SK-N-SH (cell line): Measurements from ENCODE around the gene CAPN10. TPM values are rescaled to one million over a fixed set of nuclear protein-coding genes. Genes with fewer than 3 reads are reported as not detected.

ENCODE experiments used
- CTCF ChIA-PET: fragments of 300-600, 350-600 bp; formaldehyde crosslinking; extraction: SDS; loops from one replicate; lab custom pipeline; 2021; lab: Yijun Ruan, JAX
- POLR2A ChIA-PET: fragments of 350-600 bp; sonication (Branson Sonifier 250); formaldehyde crosslinking; extraction: SDS; loops from one replicate; lab custom pipeline; 2020; ENCODE audit warnings: antibody characterized with exemption, inconsistent platforms; lab: Yijun Ruan, JAX
- DNase-seq: peaks from one replicate; pipeline ENCODE4 v3.0.0; 2012
- H2AFZ ChIP-seq: fragments of 200-600 bp; sonication (generic); 2 replicates; pipeline ENCODE4 v1.8.1; 2016; ENCODE audit warnings: antibody characterized with exemption, mild to moderate bottlenecking, low read depth
- H3F3A ChIP-seq: fragments of 200-600 bp; sonication (generic); replicated peaks from 2 replicates; pipeline ENCODE3; 2016; ENCODE audit warnings: antibody characterized with exemption, mild to moderate bottlenecking; ENCODE audit not compliant: insufficient read depth
- H3K27ac ChIP-seq, 2 experiments: fragments of 200-500 bp in 1 of 2; fragments of 200-600 bp in 1 of 2; sonication (Bioruptor generic) in 1 of 2; sonication (generic), shearing (Covaris generic) in 1 of 2; 2 replicates each; pipeline versions ENCODE4 v1.5.1 to v1.6.1; 2014 to 2016; ENCODE audit warnings: low read depth in 2 of 2, inconsistent platforms in 1 of 2, low read length in 1 of 2, mild to moderate bottlenecking in 1 of 2, mixed read lengths in 1 of 2
- H3K27me3 ChIP-seq: fragments of 200-600 bp; sonication (generic), shearing (Covaris generic); 2 replicates; pipeline ENCODE4 v1.6.1; 2016; ENCODE audit warnings: mixed run types; ENCODE audit not compliant: insufficient read depth
- H3K36me3 ChIP-seq, 2 experiments: fragments of 200-500 bp in 1 of 2; fragments of 200-600 bp in 1 of 2; sonication (Bioruptor generic) in 1 of 2; sonication (generic) in 1 of 2; replicated peaks in 1 of 2; 2 replicates each; pipeline versions ENCODE3 to v1.5.1; 2014 to 2016; ENCODE audit warnings: low read length in 1 of 2, mild to moderate bottlenecking in 1 of 2; ENCODE audit not compliant: insufficient read depth in 2 of 2, control insufficient read depth in 1 of 2
- H3K4me1 ChIP-seq, 2 experiments: fragments of 200-500 bp in 1 of 2; fragments of 200-600 bp in 1 of 2; sonication (Bioruptor generic) in 1 of 2; sonication (generic), shearing (Covaris generic) in 1 of 2; 2 replicates each; pipeline versions ENCODE4 v1.5.1 to v1.6.1; 2014 to 2016; ENCODE audit warnings: low read depth in 1 of 2, low read length in 1 of 2, mixed run types in 1 of 2; ENCODE audit not compliant: insufficient read depth in 2 of 2, control insufficient read depth in 1 of 2
- H3K4me2 ChIP-seq: fragments of 200-600 bp; sonication (generic), shearing (Covaris generic); 2 replicates; pipeline ENCODE4 v1.6.1; 2017; ENCODE audit warnings: mixed run types
- H3K4me3 ChIP-seq, 2 experiments: fragments of 200-500 bp in 1 of 2; fragments of 200-600 bp in 1 of 2; sonication (Bioruptor generic) in 1 of 2; sonication (generic), shearing (Covaris generic) in 1 of 2; 2 replicates each; pipeline versions ENCODE4 v1.5.1 to v1.8.1; 2014 to 2016; ENCODE audit warnings: low read depth in 2 of 2, inconsistent platforms in 1 of 2, low read length in 1 of 2, mild to moderate bottlenecking in 1 of 2, mixed read lengths in 1 of 2, moderate library complexity in 1 of 2
- H3K79me2 ChIP-seq: fragments of 200-600 bp; sonication (generic); 2 replicates; pipeline ENCODE4 v1.8.1; 2017; ENCODE audit warnings: mild to moderate bottlenecking; ENCODE audit not compliant: insufficient read depth
- H3K9ac ChIP-seq: fragments of 200-600 bp; sonication (generic); 2 replicates; pipeline ENCODE4 v1.6.1; 2017; ENCODE audit warnings: mixed run types
- H3K9me2 ChIP-seq: fragments of 200-600 bp; sonication (generic); 2 replicates; pipeline ENCODE4 v1.6.1; 2017; ENCODE audit warnings: mixed run types
- H3K9me3 ChIP-seq: fragments of 200-600 bp; sonication (generic); 2 replicates; pipeline ENCODE4 v1.6.1; 2017; ENCODE audit warnings: mixed run types, mild to moderate bottlenecking, moderate library complexity
- H4K20me1 ChIP-seq: fragments of 200-600 bp; sonication (generic); 2 replicates; pipeline ENCODE4 v1.6.1; 2017; ENCODE audit warnings: mild to moderate bottlenecking, mixed run types; ENCODE audit not compliant: insufficient read depth
- EP300 ChIP-seq, 2 experiments: IDR thresholded peaks; 2 replicates each; pipeline versions ENCODE4 v1.4.0 to v1.6.1; 2012; ENCODE audit warnings: borderline replicate concordance in 1 of 2, low read depth in 1 of 2, low read length in 1 of 2
- EZH2phosphoT487 ChIP-seq: fragments of 200-600 bp; sonication (generic); IDR thresholded peaks from 2 replicates; pipeline ENCODE4 v1.6.1; 2017; ENCODE audit warnings: low read depth, mixed run types, mild to moderate bottlenecking, antibody characterized with exemption, moderate library complexity, borderline replicate concordance
- FOXJ3 ChIP-seq: sonication (generic); formaldehyde crosslinking; IDR thresholded peaks from 2 replicates; pipeline ENCODE4 v1.5.1; 2020; ENCODE audit warnings: mild to moderate bottlenecking, missing genetic modification reagents
- FOXM1 ChIP-seq: IDR thresholded peaks from 2 replicates; pipeline ENCODE4 v1.4.0; 2012; ENCODE audit warnings: low read depth, mild to moderate bottlenecking
- MEF2A ChIP-seq: IDR thresholded peaks from 2 replicates; pipeline ENCODE4 v1.4.0; 2012; ENCODE audit warnings: low read depth, borderline replicate concordance
- MXI1 ChIP-seq: IDR thresholded peaks from 2 replicates; pipeline ENCODE4 v1.6.1; 2012; ENCODE audit warnings: mild to moderate bottlenecking, low read depth, low read length, improper control_type of control experiment
- NFIC ChIP-seq: IDR thresholded peaks from 2 replicates; pipeline ENCODE4 v1.4.0; 2012; ENCODE audit warnings: borderline replicate concordance
- RAD21 ChIP-seq: IDR thresholded peaks from 2 replicates; pipeline ENCODE4 v1.6.1; 2012; ENCODE audit warnings: mild to moderate bottlenecking, low read length
- RCOR1 ChIP-seq: fragments of 150-350 bp; IDR thresholded peaks from 2 replicates; pipeline ENCODE4 v1.6.1; 2017; ENCODE audit warnings: antibody characterized with exemption, low read length
- TAF1 ChIP-seq: IDR thresholded peaks from 2 replicates; pipeline ENCODE4 v1.6.1; 2012; ENCODE audit warnings: low read depth, mild to moderate bottlenecking, low read length, moderate library complexity, borderline replicate concordance
- WGBS: methylation state at CpG from one replicate; pipeline ENCODE4 v1.1.6; 2017; ENCODE audit warnings: low lambda C conversion rate; 5-methylcytosine and 5-hydroxymethylcytosine counted together
- polyA plus RNA-seq, 3 experiments: library from polyadenylated mRNA; depleted of rRNA; stranded (reverse); fragments of >200 nt; gene quantifications; 2 replicates each; pipeline ENCODE4 v1.2.3, GENCODE V29; 2012
- TF ChIP-seq, protein P1 (sequence below): fragments of 200-600 bp; sonication (generic); IDR thresholded peaks from 2 replicates; pipeline ENCODE4 v1.6.1; 2017; ENCODE audit warnings: antibody characterized with exemption, mild to moderate bottlenecking, moderate library complexity
- TF ChIP-seq, protein P2 (sequence below): IDR thresholded peaks from 2 replicates; pipeline ENCODE4 v1.4.0; 2012; ENCODE audit warnings: low read depth, borderline replicate concordance
- TF ChIP-seq, protein P3 (sequence below): IDR thresholded peaks from 2 replicates; pipeline ENCODE4 v1.6.1; 2012; ENCODE audit warnings: mild to moderate bottlenecking, low read depth, low read length, moderate library complexity
- TF ChIP-seq, protein P4 (sequence below): fragments of 150-350 bp; IDR thresholded peaks from 2 replicates; pipeline ENCODE4 v1.6.1; 2017; ENCODE audit warnings: antibody characterized with exemption, low read length, low read depth, borderline replicate concordance

CAPN10 gene
- polyA plus RNA-seq, 1 of the 3 experiments (the other 2 are of a cell fraction) = 24.0 TPM

DNA sequence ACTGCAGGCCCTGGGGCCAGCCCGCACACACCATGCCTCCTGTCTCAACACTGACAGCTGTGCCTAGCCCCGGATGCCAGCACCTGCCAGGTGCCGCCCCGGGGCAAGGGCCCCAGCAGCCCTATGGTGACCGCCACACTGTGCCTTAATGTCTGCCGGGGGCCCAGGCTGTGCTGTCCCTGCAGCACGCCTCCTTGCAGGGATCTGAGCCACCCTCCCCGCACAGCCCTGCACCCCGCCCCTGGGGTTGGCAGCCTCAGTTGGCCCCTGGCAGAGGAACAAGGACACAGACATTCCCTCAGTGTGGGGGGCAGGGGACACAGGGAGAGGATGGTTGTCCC lies 8.5 kb upstream of the CAPN10 start:
- peaks cover 8 to 44% of the 10 kb centered on the region in 2 experiments for H3K36me3 ChIP-seq
- no peak overlapping the region for H3K9ac ChIP-seq
- H3K9me3 ChIP-seq = no peaks in the 10 kb centered on the region
- no peak overlapping the region for H3K4me3 ChIP-seq
- no peak overlapping the region for H2AFZ ChIP-seq
- H3F3A ChIP-seq = peaks cover 3% of the 10 kb centered on the region
- no peak for DNase-seq
- TF ChIP-seq, protein P1, sequence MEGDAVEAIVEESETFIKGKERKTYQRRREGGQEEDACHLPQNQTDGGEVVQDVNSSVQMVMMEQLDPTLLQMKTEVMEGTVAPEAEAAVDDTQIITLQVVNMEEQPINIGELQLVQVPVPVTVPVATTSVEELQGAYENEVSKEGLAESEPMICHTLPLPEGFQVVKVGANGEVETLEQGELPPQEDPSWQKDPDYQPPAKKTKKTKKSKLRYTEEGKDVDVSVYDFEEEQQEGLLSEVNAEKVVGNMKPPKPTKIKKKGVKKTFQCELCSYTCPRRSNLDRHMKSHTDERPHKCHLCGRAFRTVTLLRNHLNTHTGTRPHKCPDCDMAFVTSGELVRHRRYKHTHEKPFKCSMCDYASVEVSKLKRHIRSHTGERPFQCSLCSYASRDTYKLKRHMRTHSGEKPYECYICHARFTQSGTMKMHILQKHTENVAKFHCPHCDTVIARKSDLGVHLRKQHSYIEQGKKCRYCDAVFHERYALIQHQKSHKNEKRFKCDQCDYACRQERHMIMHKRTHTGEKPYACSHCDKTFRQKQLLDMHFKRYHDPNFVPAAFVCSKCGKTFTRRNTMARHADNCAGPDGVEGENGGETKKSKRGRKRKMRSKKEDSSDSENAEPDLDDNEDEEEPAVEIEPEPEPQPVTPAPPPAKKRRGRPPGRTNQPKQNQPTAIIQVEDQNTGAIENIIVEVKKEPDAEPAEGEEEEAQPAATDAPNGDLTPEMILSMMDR = no peak
- TF ChIP-seq NFIC (no peak), RAD21 (no peak), FOXM1 (no peak), RCOR1 (no peak), EZH2phosphoT487 (no peak), FOXJ3 (no peak), TAF1 (no peak), MXI1 (no peak), EP300 (IDR thresholded peaks at IDR 0.05; ENCODE audit: borderline replicate concordance in 1 of 2, low read depth in 1 of 2, low read length in 1 of 2) (no peak), MEF2A (no peak)
- TF ChIP-seq, protein P2, sequence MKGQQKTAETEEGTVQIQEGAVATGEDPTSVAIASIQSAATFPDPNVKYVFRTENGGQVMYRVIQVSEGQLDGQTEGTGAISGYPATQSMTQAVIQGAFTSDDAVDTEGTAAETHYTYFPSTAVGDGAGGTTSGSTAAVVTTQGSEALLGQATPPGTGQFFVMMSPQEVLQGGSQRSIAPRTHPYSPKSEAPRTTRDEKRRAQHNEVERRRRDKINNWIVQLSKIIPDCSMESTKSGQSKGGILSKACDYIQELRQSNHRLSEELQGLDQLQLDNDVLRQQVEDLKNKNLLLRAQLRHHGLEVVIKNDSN = no peak
- TF ChIP-seq, protein P3, sequence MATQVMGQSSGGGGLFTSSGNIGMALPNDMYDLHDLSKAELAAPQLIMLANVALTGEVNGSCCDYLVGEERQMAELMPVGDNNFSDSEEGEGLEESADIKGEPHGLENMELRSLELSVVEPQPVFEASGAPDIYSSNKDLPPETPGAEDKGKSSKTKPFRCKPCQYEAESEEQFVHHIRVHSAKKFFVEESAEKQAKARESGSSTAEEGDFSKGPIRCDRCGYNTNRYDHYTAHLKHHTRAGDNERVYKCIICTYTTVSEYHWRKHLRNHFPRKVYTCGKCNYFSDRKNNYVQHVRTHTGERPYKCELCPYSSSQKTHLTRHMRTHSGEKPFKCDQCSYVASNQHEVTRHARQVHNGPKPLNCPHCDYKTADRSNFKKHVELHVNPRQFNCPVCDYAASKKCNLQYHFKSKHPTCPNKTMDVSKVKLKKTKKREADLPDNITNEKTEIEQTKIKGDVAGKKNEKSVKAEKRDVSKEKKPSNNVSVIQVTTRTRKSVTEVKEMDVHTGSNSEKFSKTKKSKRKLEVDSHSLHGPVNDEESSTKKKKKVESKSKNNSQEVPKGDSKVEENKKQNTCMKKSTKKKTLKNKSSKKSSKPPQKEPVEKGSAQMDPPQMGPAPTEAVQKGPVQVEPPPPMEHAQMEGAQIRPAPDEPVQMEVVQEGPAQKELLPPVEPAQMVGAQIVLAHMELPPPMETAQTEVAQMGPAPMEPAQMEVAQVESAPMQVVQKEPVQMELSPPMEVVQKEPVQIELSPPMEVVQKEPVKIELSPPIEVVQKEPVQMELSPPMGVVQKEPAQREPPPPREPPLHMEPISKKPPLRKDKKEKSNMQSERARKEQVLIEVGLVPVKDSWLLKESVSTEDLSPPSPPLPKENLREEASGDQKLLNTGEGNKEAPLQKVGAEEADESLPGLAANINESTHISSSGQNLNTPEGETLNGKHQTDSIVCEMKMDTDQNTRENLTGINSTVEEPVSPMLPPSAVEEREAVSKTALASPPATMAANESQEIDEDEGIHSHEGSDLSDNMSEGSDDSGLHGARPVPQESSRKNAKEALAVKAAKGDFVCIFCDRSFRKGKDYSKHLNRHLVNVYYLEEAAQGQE = no peak
- TF ChIP-seq, protein P4, sequence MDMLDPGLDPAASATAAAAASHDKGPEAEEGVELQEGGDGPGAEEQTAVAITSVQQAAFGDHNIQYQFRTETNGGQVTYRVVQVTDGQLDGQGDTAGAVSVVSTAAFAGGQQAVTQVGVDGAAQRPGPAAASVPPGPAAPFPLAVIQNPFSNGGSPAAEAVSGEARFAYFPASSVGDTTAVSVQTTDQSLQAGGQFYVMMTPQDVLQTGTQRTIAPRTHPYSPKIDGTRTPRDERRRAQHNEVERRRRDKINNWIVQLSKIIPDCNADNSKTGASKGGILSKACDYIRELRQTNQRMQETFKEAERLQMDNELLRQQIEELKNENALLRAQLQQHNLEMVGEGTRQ = no peak
- no peaks in the 10 kb centered on the region for H3K9me2 ChIP-seq
- H3K27ac ChIP-seq = no peak overlapping the region; a peak in 1 of 4 replicates
- peaks cover 38% of the 10 kb centered on the region for H3K79me2 ChIP-seq
- H3K4me1 ChIP-seq = peaks cover 0 to 7% of the 10 kb centered on the region in 2 experiments; a peak in 1 of 4 replicates
- no CpG with 5 or more reads among the region's 9 CpGs for WGBS
- H3K4me2 ChIP-seq = no peak overlapping the region
- peaks cover 17% of the 10 kb centered on the region; the same call in 1 of the 2 replicates for H4K20me1 ChIP-seq
- POLR2A ChIA-PET = interaction anchor here (0.9 kb wide), 1 partner anchor 9 kb away, joined by 3 read pairs; the partner anchor contains the start of gene RNPEPL1
- CTCF ChIA-PET = interaction anchor here (1.9 to 3.1 kb wide), 2 partner anchors 12 to 64 kb away, joined by 6 to 14 read pairs; no protein-coding TSS in a partner anchor
- H3K27me3 ChIP-seq = no peaks in the 10 kb centered on the region
